ENCODE data around the gene CGB2. TPM values are rescaled to one million over a fixed set of nuclear protein-coding genes. Genes with fewer than 3 reads are reported as not detected.
"Not testable (repeated sequence)": the region's sequence is repeated elsewhere in the genome, so short reads cannot be mapped to it uniquely, and the experiment has no call there.

The CGB2 gene
- total RNA-seq, 2 experiments from 2014 or later: not detected

GRCh38 chr19:49014123-49014869 is 17.4 kb upstream of the CGB2 start:
- CTCF ChIA-PET: interaction anchor here (0.7 to 2.2 kb wide), 3 partner anchors 11 to 16 kb away, joined by 3 to 12 read pairs (median 6); no protein-coding TSS in a partner anchor
- peaks cover 7% of the 10 kb centered on the region for H3K27me3 Mint-ChIP-seq (ENCODE audit: low read depth)
- H3K4me3 Mint-ChIP-seq: no peak overlapping the region
- no peaks in the 10 kb centered on the region for H3K9me3 Mint-ChIP-seq
- no peak for DNase-seq
- H3K27ac Mint-ChIP-seq: no peak overlapping the region
- intact Hi-C loops (cut with micrococcal nuclease): no loop called here
- H3K4me1 Mint-ChIP-seq (ENCODE audit: low read depth): peaks cover 17% of the 10 kb centered on the region
- H3K36me3 Mint-ChIP-seq (ENCODE audit: low read depth): peaks cover 17% of the 10 kb centered on the region

- H3K27ac Mint-ChIP-seq: no peak overlapping the region
- H3K4me1 Mint-ChIP-seq (ENCODE audit: low read depth): peaks cover 19% of the 10 kb centered on the region
- H3K9me3 Mint-ChIP-seq: no peaks in the 10 kb centered on the region
- H3K27me3 Mint-ChIP-seq (ENCODE audit: low read depth): peaks cover 8% of the 10 kb centered on the region
- DNase-seq: no peak
- intact Hi-C loops (cut with micrococcal nuclease): no loop called here
- CTCF ChIA-PET: no interaction called here
- H3K36me3 Mint-ChIP-seq (ENCODE audit: low read depth): peaks cover 13% of the 10 kb centered on the region
- no peak overlapping the region for H3K4me3 Mint-ChIP-seq
Observed at GRCh38 chr19:49014870-49015255, 16.8 kb upstream of the CGB2 start.

- Mint-ChIP-seq H3K27me3 (ENCODE audit: low read depth) (peaks cover 8% of the 10 kb centered on the region), H3K36me3 (ENCODE audit: low read depth) (peaks cover 8% of the 10 kb centered on the region), H3K27ac (no peak overlapping the region), H3K4me1 (ENCODE audit: low read depth) (peaks cover 27% of the 10 kb centered on the region), H3K4me3 (no peak overlapping the region), H3K9me3 (no peaks in the 10 kb centered on the region)
- CTCF ChIA-PET: interaction anchor here (0.6 to 0.7 kb wide), 2 partner anchors 209 to 233 kb away, joined by 3 read pairs; no protein-coding TSS in a partner anchor
- intact Hi-C loops (cut with micrococcal nuclease): no loop called here
- no peak for DNase-seq
Observed at GRCh38 chr19:49016067-49016839, 15.4 kb upstream of the CGB2 start.

GRCh38 chr19:49017041-49017665 is 14.5 kb upstream of the CGB2 start, which contains the start of gene LHB:
Gene LHB, minus strand, starts transcription at chr19:49017091. Its CDS starts 10 bp downstream, at chr19:49017081.
- peak within 1 kb of the TSS; percentile 74 for H3K4me3 Mint-ChIP-seq

GRCh38 chr19:49017666-49018351 is 13.9 kb upstream of the CGB2 start:
- Mint-ChIP-seq H3K9me3 (no peaks in the 10 kb centered on the region), H3K4me1 (ENCODE audit: low read depth) (peaks cover 27% of the 10 kb centered on the region), H3K4me3 (peak overlapping the region; percentile 74), H3K36me3 (ENCODE audit: low read depth) (peaks cover 3% of the 10 kb centered on the region), H3K27me3 (ENCODE audit: low read depth) (peaks cover 8% of the 10 kb centered on the region), H3K27ac (no peak overlapping the region)
- intact Hi-C loops (cut with micrococcal nuclease): loop anchor here (2.0 kb wide), 1 partner anchor 25 kb away; the partner anchor contains the start of genes GYS1 and RUVBL2
- DNase-seq: peak; percentile 64
- CTCF ChIA-PET: interaction anchor here (0.9 to 4.8 kb wide), 5 partner anchors 12 to 24 kb away, joined by 3 to 22 read pairs (median 4); partner anchors contain the start of genes CGB2, GYS1 and RUVBL2

More at GRCh38 chr19:49017041-49017665, 14.5 kb upstream of the CGB2 start, which contains the start of gene LHB:
- Mint-ChIP-seq H3K4me1 (ENCODE audit: low read depth) (peaks cover 27% of the 10 kb centered on the region), H3K27me3 (ENCODE audit: low read depth) (peaks cover 8% of the 10 kb centered on the region), H3K27ac (no peak within 1 kb of the TSS), H3K36me3 (ENCODE audit: low read depth) (peaks cover 6% of the 10 kb centered on the region), H3K9me3 (no peaks in the 10 kb centered on the region)
- intact Hi-C loops (cut with micrococcal nuclease): no loop called here
- CTCF ChIA-PET: interaction anchor here (0.7 to 4.8 kb wide), 3 partner anchors 17 to 234 kb away, joined by 3 to 22 read pairs (median 4); partner anchors contain the start of genes GYS1 and RUVBL2
- no peak for DNase-seq

GRCh38 chr19:49018388-49019241 is 13.1 kb upstream of the CGB2 start:
- peaks cover 27% of the 10 kb centered on the region for H3K4me1 Mint-ChIP-seq (ENCODE audit: low read depth)
- CTCF ChIA-PET: interaction anchor here (0.6 to 4.8 kb wide), 6 partner anchors 13 to 204 kb away, joined by 3 to 22 read pairs (median 3); partner anchors contain the start of genes CGB2, GYS1 and RUVBL2
- H3K36me3 Mint-ChIP-seq (ENCODE audit: low read depth); H3K27ac Mint-ChIP-seq; H3K27me3 Mint-ChIP-seq (ENCODE audit: low read depth); H3K9me3 Mint-ChIP-seq: not testable (repeated sequence)
- intact Hi-C loops (cut with micrococcal nuclease): loop anchor here (2.0 kb wide), 1 partner anchor 26 kb away; the partner anchor contains the start of genes GYS1 and RUVBL2
- DNase-seq: peak; percentile 29
- peak overlapping the region; percentile 74 for H3K4me3 Mint-ChIP-seq

- intact Hi-C loops (cut with micrococcal nuclease): loop anchor here (2.0 kb wide), 1 partner anchor 27 kb away; the partner anchor contains the start of genes GYS1 and RUVBL2
- H3K27ac Mint-ChIP-seq: no peak overlapping the region
- peaks cover 27% of the 10 kb centered on the region for H3K4me1 Mint-ChIP-seq (ENCODE audit: low read depth)
- no peaks in the 10 kb centered on the region for H3K9me3 Mint-ChIP-seq
- peak; percentile 68 for DNase-seq
- H3K4me3 Mint-ChIP-seq: peak overlapping the region; percentile 74
- H3K36me3 Mint-ChIP-seq (ENCODE audit: low read depth): peaks cover 3% of the 10 kb centered on the region
- CTCF ChIA-PET: interaction anchor here (0.8 to 4.8 kb wide), 4 partner anchors 15 to 26 kb away, joined by 3 to 22 read pairs (median 6); partner anchors contain the start of genes GYS1 and RUVBL2
- peaks cover 8% of the 10 kb centered on the region for H3K27me3 Mint-ChIP-seq (ENCODE audit: low read depth)
Observed at GRCh38 chr19:49019242-49019932, 12.3 kb upstream of the CGB2 start.

- Mint-ChIP-seq H3K36me3 (ENCODE audit: low read depth) (peaks cover 3% of the 10 kb centered on the region), H3K27me3 (ENCODE audit: low read depth) (peaks cover 8% of the 10 kb centered on the region), H3K4me1 (ENCODE audit: low read depth) (peaks cover 27% of the 10 kb centered on the region), H3K4me3 (no peak overlapping the region), H3K9me3 (no peaks in the 10 kb centered on the region), H3K27ac (no peak overlapping the region)
- DNase-seq: no peak
- intact Hi-C loops (cut with micrococcal nuclease): no loop called here
- CTCF ChIA-PET: interaction anchor here (1.4 to 4.8 kb wide), 2 partner anchors 14 to 27 kb away, joined by 4 to 22 read pairs; partner anchors contain the start of genes GYS1 and RUVBL2
Observed at GRCh38 chr19:49020342-49020741, 11.3 kb upstream of the CGB2 start.

- peaks cover 27% of the 10 kb centered on the region for H3K4me1 Mint-ChIP-seq (ENCODE audit: low read depth)
- no peaks in the 10 kb centered on the region for H3K9me3 Mint-ChIP-seq
- H3K4me3 Mint-ChIP-seq: no peak overlapping the region
Observed at GRCh38 chr19:49020931-49021895, 10.5 kb upstream of the CGB2 start.

More at GRCh38 chr19:49020931-49021895, 10.5 kb upstream of the CGB2 start:
- no peaks in the 10 kb centered on the region for H3K36me3 Mint-ChIP-seq (ENCODE audit: low read depth)
- no peak overlapping the region for H3K27ac Mint-ChIP-seq
- intact Hi-C loops (cut with micrococcal nuclease): no loop called here
- no peak for DNase-seq
- CTCF ChIA-PET: interaction anchor here (0.6 to 4.8 kb wide), 2 partner anchors 28 to 92 kb away, joined by 4 to 22 read pairs; partner anchors contain the start of genes GYS1 and RUVBL2
- peaks cover 8% of the 10 kb centered on the region for H3K27me3 Mint-ChIP-seq (ENCODE audit: low read depth)

Measured in activated naive CD4-positive, alpha-beta T cell treated with anti-CD3 and anti-CD28 coated beads for 36 hours (primary cell).